ENCODE measurements around the gene MKI67.

Gene MKI67

DNA sequence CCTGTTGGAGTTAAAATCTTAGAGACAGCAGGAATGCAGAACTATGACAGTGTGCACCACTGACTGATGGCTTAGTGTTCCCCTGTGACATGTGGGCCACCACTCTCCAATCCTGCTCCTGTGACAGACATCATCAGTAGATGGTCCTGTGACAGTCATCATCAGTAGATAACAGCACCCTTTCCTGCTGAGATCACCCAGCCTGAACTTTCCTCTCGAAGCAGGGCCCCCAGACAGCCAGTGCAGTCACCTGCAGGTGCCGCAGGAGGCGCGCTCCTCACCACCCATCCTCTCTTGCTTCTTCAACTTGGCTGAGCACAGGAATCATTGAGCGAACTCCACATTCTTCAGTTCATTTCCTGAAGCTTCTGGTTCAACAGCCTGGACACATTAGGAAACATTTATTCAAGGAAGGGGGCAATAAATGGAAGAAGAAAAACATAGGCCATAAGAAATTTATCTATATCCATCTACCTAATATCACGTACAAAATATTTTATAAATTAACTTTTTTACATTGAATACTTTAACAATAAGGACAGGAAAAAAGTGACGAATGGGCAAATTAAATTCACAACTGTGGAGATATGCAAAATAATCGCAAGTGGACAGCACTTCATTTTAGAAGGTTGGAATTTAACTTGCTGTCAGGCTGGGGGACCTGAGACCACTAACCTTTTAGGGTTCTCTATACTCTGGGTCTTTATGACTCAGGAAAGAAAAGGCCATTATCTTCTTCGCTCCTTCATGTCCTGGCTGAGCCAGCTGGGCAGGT is 32.0 kb upstream of the MKI67 start:
- DNase-seq (ENCODE audit: low read depth, low spot score) = no peak
- TF ChIP-seq, protein P1, sequence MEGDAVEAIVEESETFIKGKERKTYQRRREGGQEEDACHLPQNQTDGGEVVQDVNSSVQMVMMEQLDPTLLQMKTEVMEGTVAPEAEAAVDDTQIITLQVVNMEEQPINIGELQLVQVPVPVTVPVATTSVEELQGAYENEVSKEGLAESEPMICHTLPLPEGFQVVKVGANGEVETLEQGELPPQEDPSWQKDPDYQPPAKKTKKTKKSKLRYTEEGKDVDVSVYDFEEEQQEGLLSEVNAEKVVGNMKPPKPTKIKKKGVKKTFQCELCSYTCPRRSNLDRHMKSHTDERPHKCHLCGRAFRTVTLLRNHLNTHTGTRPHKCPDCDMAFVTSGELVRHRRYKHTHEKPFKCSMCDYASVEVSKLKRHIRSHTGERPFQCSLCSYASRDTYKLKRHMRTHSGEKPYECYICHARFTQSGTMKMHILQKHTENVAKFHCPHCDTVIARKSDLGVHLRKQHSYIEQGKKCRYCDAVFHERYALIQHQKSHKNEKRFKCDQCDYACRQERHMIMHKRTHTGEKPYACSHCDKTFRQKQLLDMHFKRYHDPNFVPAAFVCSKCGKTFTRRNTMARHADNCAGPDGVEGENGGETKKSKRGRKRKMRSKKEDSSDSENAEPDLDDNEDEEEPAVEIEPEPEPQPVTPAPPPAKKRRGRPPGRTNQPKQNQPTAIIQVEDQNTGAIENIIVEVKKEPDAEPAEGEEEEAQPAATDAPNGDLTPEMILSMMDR (IDR thresholded peaks at IDR 0.05; ENCODE audit: low read depth, low read length) = no peak
- no peak overlapping the region for H3K4me3 ChIP-seq (ENCODE audit: low read depth, low read length)
- in situ Hi-C loops (cut with HindIII; ENCODE audit: low sequenced_read_pairs) = no loop called here

DNA sequence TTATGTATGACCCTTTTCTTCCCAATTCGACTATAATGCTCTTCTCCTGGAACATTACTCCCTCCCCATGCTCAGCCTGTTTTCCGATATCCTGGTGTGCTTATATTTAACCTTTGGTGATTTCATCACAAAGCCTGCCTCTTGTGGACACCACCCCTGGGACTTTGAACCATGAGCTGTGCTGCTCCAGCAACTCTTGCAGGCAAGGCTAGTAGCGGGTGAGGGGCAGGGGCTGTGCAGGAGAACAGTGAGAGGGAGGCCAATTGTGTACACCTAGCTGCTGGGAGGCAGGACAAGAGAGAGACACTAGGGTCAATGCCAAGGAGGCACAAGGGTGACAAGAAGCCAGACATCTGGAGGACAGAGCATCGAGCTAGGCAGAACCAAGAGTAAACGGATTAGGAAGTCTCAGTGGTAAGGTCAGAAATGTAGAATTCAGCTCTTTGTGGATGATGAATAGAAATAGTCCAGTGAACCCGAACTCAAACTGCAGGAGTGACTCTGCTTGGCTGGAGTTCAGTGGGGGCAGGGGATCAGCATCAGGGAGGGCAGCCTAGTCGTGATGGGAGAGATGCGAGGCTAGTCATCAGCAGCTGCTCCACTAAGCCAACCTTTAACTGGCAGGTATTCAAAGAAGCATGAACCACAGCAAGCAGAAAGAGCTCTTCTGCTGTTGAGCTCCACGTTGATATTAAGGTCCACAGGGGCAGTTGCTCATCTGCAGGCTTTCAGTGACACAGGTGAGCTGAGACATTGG is 31.0 kb upstream of the MKI67 start:
- DNase-seq (ENCODE audit: low read depth, low spot score) = no peak
- no peak overlapping the region for H3K4me3 ChIP-seq (ENCODE audit: low read depth, low read length)
- in situ Hi-C loops (cut with HindIII; ENCODE audit: low sequenced_read_pairs) = no loop called here
- TF ChIP-seq, protein P1 (IDR thresholded peaks at IDR 0.05; ENCODE audit: low read depth, low read length) = no peak

DNA sequence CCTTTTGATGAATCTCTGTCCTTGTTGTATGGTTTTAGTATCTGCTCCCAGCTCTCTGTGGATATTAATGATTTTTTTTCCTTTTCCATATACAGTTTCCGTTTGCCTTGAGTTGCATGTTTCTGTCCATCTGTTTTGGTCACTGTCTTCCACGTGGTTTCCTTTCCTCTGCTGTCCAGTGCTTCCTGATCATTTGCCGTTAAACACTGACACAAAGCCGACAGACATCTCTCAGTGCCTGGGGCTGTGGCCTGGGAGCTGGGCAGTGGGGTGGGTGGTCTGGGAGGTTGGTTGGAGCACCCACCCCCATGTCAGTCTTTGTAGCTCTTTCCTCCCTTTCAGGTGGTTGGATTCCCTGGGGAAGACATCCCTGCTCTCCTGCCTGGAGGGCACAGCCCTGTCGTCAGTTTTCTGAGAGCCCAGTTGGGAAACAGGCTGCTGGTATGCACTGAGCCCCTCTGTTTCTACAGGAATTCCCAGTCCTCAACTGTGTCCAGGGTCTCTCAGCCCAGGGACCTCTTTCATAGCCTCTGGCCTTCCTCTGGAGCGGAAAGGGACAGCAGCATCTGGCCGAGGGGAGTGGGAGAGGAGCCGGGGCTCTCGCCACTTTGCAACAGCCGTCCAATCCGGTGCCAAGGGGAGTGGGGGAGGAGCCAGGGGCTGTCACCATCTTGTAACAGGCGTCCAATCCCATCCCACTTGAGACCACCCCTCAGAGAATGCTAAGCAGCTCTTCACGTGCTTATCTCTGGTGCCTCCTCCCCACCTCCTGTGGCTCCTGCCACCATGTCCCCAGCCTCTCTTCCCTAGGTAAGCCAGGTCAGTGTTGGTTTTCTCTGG is 26.7 kb upstream of the MKI67 start:
- H3K4me3 ChIP-seq (ENCODE audit: low read depth, low read length) = no peak overlapping the region
- TF ChIP-seq, protein P1 (IDR thresholded peaks at IDR 0.05; ENCODE audit: low read depth, low read length) = no peak
- in situ Hi-C loops (cut with HindIII; ENCODE audit: low sequenced_read_pairs) = no loop called here
- no peak for DNase-seq (ENCODE audit: low read depth, low spot score)

DNA sequence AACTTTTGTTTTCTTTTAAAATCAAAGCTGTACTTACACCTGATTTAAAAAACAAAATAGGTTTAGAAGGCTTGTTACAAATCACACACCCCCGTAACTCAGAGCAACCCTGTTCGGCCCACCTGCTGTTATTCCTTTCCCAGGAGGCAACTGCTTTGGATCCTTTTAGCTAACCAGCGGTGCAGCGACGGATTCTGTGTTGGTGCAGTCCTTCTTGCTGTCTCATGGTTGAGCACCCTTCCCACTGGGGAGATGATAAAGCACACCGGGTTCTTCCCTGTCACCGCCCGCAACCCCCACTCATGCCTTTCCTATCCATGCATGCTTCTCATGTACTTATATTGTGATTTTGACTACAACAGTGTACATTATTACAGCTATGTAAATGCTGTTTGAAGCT is 24.8 kb upstream of the MKI67 start:
- TF ChIP-seq, protein P1 (IDR thresholded peaks at IDR 0.05; ENCODE audit: low read depth, low read length) = no peak
- H3K4me3 ChIP-seq (ENCODE audit: low read depth, low read length) = no peak overlapping the region
- no peak for DNase-seq (ENCODE audit: low read depth, low spot score)
- in situ Hi-C loops (cut with HindIII; ENCODE audit: low sequenced_read_pairs) = no loop called here

DNA sequence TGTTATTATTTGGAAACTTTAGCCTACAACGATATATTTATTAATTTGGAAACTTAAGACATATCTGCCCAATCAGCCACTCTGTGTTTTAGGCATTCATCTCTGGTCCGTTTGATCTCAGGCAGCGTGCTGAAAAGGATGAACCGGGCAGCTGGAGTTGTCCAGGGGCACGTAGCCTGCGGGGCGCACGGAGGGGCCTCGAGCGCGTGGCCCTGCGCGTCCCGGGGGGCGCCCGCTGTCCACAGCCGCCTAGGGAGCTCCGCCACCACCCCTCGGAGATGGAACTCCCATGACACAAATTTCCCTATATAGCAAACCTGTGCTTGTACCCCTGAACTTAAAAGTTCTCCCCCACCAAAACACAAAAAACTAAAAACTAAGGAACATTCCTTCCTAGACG is 24.3 kb upstream of the MKI67 start:
- no peak for DNase-seq (ENCODE audit: low read depth, low spot score)
- in situ Hi-C loops (cut with HindIII; ENCODE audit: low sequenced_read_pairs) = no loop called here
- H3K4me3 ChIP-seq (ENCODE audit: low read depth, low read length) = peak overlapping the region; percentile 56
- TF ChIP-seq, protein P1 (IDR thresholded peaks at IDR 0.05; ENCODE audit: low read depth, low read length) = no peak

DNA sequence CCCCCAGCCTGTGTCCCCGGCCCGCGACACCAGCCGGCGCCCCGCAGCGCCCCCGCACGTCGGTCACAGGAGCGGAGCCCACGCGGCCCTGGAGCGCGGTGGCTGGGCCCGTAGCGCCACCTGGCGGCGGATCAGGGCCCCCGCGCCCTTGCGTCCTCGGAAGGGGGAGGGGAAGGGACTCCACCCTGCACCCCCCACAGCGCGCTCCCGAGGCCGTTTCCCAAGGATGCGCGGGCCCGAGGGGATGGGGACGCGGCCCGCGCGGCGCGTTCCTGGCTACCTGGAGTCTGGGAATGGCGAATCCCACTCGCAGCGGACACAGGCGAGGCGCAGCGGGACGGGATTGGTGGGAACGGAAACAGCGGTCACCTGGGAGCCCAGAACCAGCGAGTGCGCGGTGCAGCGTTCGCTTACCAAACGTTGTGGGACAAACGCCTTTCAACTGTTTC is 23.8 kb upstream of the MKI67 start:
- in situ Hi-C loops (cut with HindIII; ENCODE audit: low sequenced_read_pairs) = no loop called here
- H3K4me3 ChIP-seq (ENCODE audit: low read depth, low read length) = peak overlapping the region; percentile 56
- TF ChIP-seq, protein P1 (IDR thresholded peaks at IDR 0.05; ENCODE audit: low read depth, low read length) = peak; percentile 83
- peak; percentile 41 for DNase-seq (ENCODE audit: low read depth, low spot score)
